ENCODE measurements around the gene TEX14.

TEX14 gene

DNA sequence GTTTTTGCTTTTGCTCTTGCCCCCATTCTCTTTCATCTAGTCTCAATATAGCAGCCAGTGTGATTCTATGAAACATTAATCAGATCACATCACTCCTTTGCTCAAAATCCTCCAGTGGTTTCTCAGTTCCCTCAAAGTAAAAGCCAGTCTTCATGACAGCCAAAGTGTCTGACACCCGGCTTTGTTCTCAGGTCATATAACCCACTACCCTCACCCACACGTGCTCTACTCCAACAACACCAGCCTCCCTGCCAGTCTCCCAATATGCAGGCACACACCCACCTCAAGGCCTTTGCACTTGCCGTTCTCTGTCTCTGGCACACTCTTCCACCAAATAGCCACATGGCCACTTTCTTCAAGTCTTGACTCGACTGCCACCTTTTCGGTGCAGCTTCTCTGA, 181.8 kb downstream of the TEX14 start:
- ChIA-PET CTCF (interaction anchor here (2.0 kb wide), 1 partner anchor 10 kb away, joined by 5 read pairs; no protein-coding TSS in a partner anchor), POLR2A (no interaction called here)
- TF ChIP-seq CTCF (IDR thresholded peaks at IDR 0.05; ENCODE audit: insufficient read depth, low read length, missing control alignments) = no peak
- H3K4me3 ChIP-seq (ENCODE audit: low read depth, low read length) = no peak overlapping the region
- no peak for DNase-seq (ENCODE audit: low read depth, low spot score)

- POLR2A ChIA-PET = no interaction called here
- no peak for TF ChIP-seq CTCF (IDR thresholded peaks at IDR 0.05; ENCODE audit: insufficient read depth, low read length, missing control alignments)
- CTCF ChIA-PET = no interaction called here
- no peak overlapping the region for H3K4me3 ChIP-seq (ENCODE audit: low read depth, low read length)
- no peak for DNase-seq (ENCODE audit: low read depth, low spot score)
Observed at GRCh38 chr17:58508341-58509067, 183.3 kb downstream of the TEX14 start.

DNA sequence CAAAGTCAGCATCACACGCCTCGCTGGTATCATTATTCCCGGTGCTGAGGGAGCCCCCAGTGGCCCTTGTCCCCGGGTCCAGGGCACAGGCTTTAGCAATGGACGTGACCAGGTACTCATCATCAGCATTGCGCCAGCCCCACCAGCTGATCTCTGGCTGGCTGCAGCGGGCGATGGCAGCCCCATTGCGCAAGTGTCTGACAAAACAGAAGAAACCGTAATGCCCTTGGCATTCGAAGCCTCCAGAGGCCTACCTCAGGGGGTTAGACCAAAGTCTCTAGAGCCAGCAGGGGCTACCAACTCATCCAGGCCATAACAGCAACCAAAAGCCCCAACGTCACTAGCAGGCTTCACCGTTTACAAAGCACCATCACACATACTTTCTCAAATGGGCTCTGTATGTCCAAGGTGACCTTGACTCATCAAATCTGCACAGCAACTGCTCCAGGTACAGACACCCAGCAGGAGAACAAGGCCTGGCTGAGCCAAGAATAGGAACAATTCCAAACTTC, 184.7 kb downstream of the TEX14 start:
- ChIA-PET CTCF (no interaction called here), POLR2A (no interaction called here)
- no peak for TF ChIP-seq CTCF (IDR thresholded peaks at IDR 0.05; ENCODE audit: insufficient read depth, low read length, missing control alignments)
- no peak for DNase-seq (ENCODE audit: low read depth, low spot score)
- H3K4me3 ChIP-seq (ENCODE audit: low read depth, low read length) = no peak overlapping the region

Data from AG04449 (cell line).